ENCODE measurements around the gene OR2AT4.

OR2AT4 gene

GRCh38 chr11:75141166-75141565, 44.5 kb upstream of the OR2AT4 start:
- no peak for DNase-seq (ENCODE audit: low read depth)
- no peak overlapping the region for H3K4me3 ChIP-seq (replicated peaks; ENCODE audit: low read depth, low read length)
- no peak for TF ChIP-seq CTCF (IDR thresholded peaks at IDR 0.05; ENCODE audit: low read length, missing control alignments)

- peak; percentile 43 for DNase-seq (ENCODE audit: low read depth)
- no peak overlapping the region for H3K4me3 ChIP-seq (replicated peaks; ENCODE audit: low read depth, low read length)
- peak; percentile 92 for TF ChIP-seq CTCF (IDR thresholded peaks at IDR 0.05; ENCODE audit: low read length, missing control alignments)
Measured at GRCh38 chr11:75140269-75141138, 43.8 kb upstream of the OR2AT4 start.

GRCh38 chr11:75135651-75136050, 39.0 kb upstream of the OR2AT4 start:
- no peak for DNase-seq (ENCODE audit: low read depth)
- H3K4me3 ChIP-seq (replicated peaks; ENCODE audit: low read depth, low read length) = no peak overlapping the region
- no peak for TF ChIP-seq CTCF (IDR thresholded peaks at IDR 0.05; ENCODE audit: low read length, missing control alignments)

DNA sequence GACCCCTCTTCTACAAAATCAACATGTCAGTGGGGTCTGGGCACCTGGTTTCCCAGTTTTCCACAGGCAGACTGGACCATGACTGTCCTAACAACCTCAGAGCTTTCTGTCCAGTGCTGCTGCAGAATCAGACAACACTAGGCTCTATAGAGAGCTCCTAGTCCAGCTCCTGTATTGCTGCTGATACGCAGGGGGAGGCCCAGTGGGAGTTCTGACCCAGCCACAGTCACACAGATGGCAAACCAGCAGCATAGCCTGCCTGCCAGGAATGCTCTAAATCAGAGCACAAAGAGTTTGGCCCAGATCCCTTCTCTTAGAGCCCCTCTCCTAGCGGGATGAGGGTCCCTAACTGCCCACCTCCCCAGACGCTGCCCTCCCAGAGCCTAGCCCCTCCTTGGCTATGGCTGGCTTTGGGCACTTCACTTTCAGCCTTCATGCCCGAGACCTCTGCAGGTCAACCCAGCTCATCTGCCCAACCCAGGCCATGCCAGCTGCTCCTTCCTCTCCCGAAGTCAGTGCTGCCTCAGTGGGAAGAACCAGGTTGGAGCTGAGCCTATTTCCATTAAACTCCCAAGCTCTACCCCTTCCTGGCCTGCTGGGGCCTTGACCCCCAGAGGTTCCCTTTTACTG, 38.5 kb upstream of the OR2AT4 start:
- no peak for DNase-seq (ENCODE audit: low read depth)
- TF ChIP-seq CTCF (IDR thresholded peaks at IDR 0.05; ENCODE audit: low read length, missing control alignments) = no peak
- no peak overlapping the region for H3K4me3 ChIP-seq (replicated peaks; ENCODE audit: low read depth, low read length)

GRCh38 chr11:75133976-75134375, 37.3 kb upstream of the OR2AT4 start:
- TF ChIP-seq CTCF (IDR thresholded peaks at IDR 0.05; ENCODE audit: low read length, missing control alignments) = no peak
- DNase-seq (ENCODE audit: low read depth) = no peak
- no peak overlapping the region for H3K4me3 ChIP-seq (replicated peaks; ENCODE audit: low read depth, low read length)

DNA sequence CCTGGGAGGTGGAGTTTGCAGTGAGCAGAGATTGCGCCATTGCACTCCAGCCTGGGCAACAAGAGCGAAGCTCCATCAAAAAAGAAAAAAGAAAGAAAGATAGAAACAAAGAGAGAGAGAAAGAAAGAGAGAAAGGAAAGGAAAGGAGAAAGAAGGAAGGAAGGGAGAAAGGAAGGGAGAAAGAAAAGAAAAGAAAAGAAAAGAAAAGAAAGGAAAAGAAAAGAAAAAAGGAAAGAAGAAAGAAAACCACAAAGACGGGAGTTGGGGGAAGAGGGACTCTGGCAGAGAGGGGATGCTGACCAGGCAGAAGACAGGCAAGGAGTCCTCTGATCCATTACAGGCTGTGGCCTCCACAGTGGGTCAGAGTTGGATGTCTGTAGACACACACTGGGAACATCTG, 35.4 kb upstream of the OR2AT4 start:
- no peak for TF ChIP-seq CTCF (IDR thresholded peaks at IDR 0.05; ENCODE audit: low read length, missing control alignments)
- no peak for DNase-seq (ENCODE audit: low read depth)
- H3K4me3 ChIP-seq (replicated peaks; ENCODE audit: low read depth, low read length) = no peak overlapping the region

All from fibroblast of pulmonary artery (primary cell).